SK-N-SH treated with all-trans-retinoic acid at 6 μM for 48 hours (cell line): ENCODE results near the gene KCNIP2.

ENCODE experiments used
- ATAC-seq: fragments of 200-7000 bp; cut with Tn5 transposase; 3 replicates; pipeline ENCODE4 v1.9.1; 2020; ENCODE audit warnings: mild to moderate bottlenecking, moderate library complexity
- ARNTL ChIP-seq: fragments of 450-650 bp; formaldehyde crosslinking; IDR thresholded peaks from 2 replicates; pipeline ENCODE4 v1.5.0; 2020; ENCODE audit warnings: low read depth, mild to moderate bottlenecking, moderate library complexity, borderline replicate concordance
- BACH2 ChIP-seq: fragments of 250-450 bp; sonication (Bioruptor Pico); IDR thresholded peaks from 2 replicates; pipeline ENCODE4 v1.9.0; 2021; ENCODE audit warnings: mild to moderate bottlenecking, borderline replicate concordance
- CSDC2 ChIP-seq: fragments of 250-450 bp; sonication (Bioruptor Pico); IDR thresholded peaks from 2 replicates; pipeline ENCODE4 v1.5.0; 2020; ENCODE audit warnings: mild to moderate bottlenecking, moderate library complexity
- ESRRG ChIP-seq: fragments of 250-450 bp; sonication (Bioruptor Pico); IDR thresholded peaks from 2 replicates; pipeline ENCODE4 v1.6.1; 2021; ENCODE audit warnings: mild to moderate bottlenecking
- GLIS3 ChIP-seq: fragments of 250-450 bp; sonication (Bioruptor Pico); IDR thresholded peaks from 2 replicates; pipeline ENCODE4 v1.5.0; 2020; ENCODE audit warnings: mild to moderate bottlenecking, moderate library complexity
- ISL1 ChIP-seq: fragments of 250-450 bp; sonication (Bioruptor Pico); IDR thresholded peaks from 2 replicates; pipeline ENCODE4 v2.1.2; 2022; ENCODE audit warnings: mild to moderate bottlenecking, moderate library complexity
- OSR1 ChIP-seq: fragments of 250-450 bp; sonication (Bioruptor Pico); IDR thresholded peaks from 2 replicates; pipeline ENCODE4 v1.8.0; 2022; ENCODE audit warnings: moderate library complexity, mild to moderate bottlenecking, inconsistent platforms
- PATZ1 ChIP-seq: fragments of 250-450 bp; sonication (Bioruptor Pico); IDR thresholded peaks from 2 replicates; pipeline ENCODE4 v1.8.0; 2020; ENCODE audit warnings: mild to moderate bottlenecking, moderate library complexity, borderline replicate concordance
- PPARA ChIP-seq: fragments of 250-450 bp; sonication (Bioruptor Pico); IDR thresholded peaks from 2 replicates; pipeline ENCODE4 v1.5.0; 2020; ENCODE audit warnings: mild to moderate bottlenecking, borderline replicate concordance
- RARB ChIP-seq: fragments of 250-450 bp; sonication (Bioruptor Pico); IDR thresholded peaks from 2 replicates; pipeline ENCODE4 v1.8.0; 2021; ENCODE audit warnings: mild to moderate bottlenecking, moderate library complexity
- SNAI2 ChIP-seq: fragments of 250-450 bp; sonication (Bioruptor Pico); IDR thresholded peaks from 2 replicates; pipeline ENCODE4 v1.5.0; 2020; ENCODE audit warnings: mild to moderate bottlenecking, moderate library complexity
- TCF4 ChIP-seq: fragments of 250-450 bp; sonication (Bioruptor Pico); IDR thresholded peaks from 2 replicates; pipeline ENCODE4 v1.8.0; 2021; ENCODE audit warnings: mild to moderate bottlenecking, moderate library complexity, borderline replicate concordance
- TOX ChIP-seq: fragments of 250-450 bp; sonication (Bioruptor Pico); IDR thresholded peaks from 2 replicates; pipeline ENCODE4 v1.8.0; 2021; ENCODE audit warnings: mild to moderate bottlenecking, moderate library complexity, borderline replicate concordance
- ZC3H10 ChIP-seq: fragments of 250-450 bp; sonication (Bioruptor Pico); IDR thresholded peaks from 2 replicates; pipeline ENCODE4 v1.5.1; 2021; ENCODE audit warnings: mild to moderate bottlenecking, moderate library complexity
- ZFP3 ChIP-seq: fragments of 250-450 bp; sonication (Bioruptor Pico); IDR thresholded peaks from 2 replicates; pipeline ENCODE4 v1.5.0; 2020; ENCODE audit warnings: mild to moderate bottlenecking, moderate library complexity
- ZNF565 ChIP-seq: fragments of 450-650 bp; formaldehyde crosslinking; conservative IDR thresholded peaks from 2 replicates; pipeline ENCODE4 v1.5.0; 2020; ENCODE audit warnings: low read depth, mild to moderate bottlenecking, moderate library complexity
- ZNF70 ChIP-seq: fragments of 450-650 bp; formaldehyde crosslinking; IDR thresholded peaks from 2 replicates; pipeline ENCODE4 v1.5.0; 2020; ENCODE audit warnings: mild to moderate bottlenecking, moderate library complexity
- ZNF8 ChIP-seq: fragments of 450-650 bp; formaldehyde crosslinking; IDR thresholded peaks from 2 replicates; pipeline ENCODE4 v1.5.0; 2020; ENCODE audit warnings: mild to moderate bottlenecking, moderate library complexity
- TF ChIP-seq, protein P1 (sequence below): fragments of 250-450 bp; sonication (Bioruptor Pico); IDR thresholded peaks from 2 replicates; pipeline ENCODE4 v1.5.1; 2021; ENCODE audit warnings: mild to moderate bottlenecking, moderate library complexity
- TF ChIP-seq, protein P2 (sequence below): fragments of 250-450 bp; sonication (Bioruptor Pico); IDR thresholded peaks from 2 replicates; pipeline ENCODE4 v1.8.0; 2021; ENCODE audit warnings: low read depth, mild to moderate bottlenecking, moderate library complexity, borderline replicate concordance
- TF ChIP-seq, protein P3 (sequence below): fragments of 250-450 bp; sonication (Bioruptor Pico); IDR thresholded peaks from 2 replicates; pipeline ENCODE4 v1.5.1; 2020; ENCODE audit warnings: low read depth, mild to moderate bottlenecking, moderate library complexity

Gene KCNIP2

DNA sequence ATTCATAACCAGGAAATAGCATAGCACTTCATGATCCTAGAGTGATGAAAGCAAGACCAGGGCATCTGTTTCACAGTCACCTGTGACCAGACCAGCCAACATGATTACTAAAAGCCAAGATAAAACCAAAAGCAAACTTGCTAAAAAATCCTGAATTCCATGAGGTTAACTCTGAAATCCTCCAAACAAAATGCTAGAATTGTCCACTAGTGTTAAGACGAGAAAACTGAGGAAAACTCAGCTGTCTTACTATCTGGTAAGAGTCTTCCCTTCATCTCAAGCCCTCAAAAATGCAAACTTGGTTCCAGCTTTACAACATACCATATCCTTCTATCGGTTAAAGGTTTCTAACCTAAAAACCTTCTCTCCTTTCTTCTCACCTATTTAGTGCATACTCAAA is 59.0 kb downstream of the KCNIP2 start:
- no peak for ATAC-seq
- TF ChIP-seq ESRRG (no peak), PPARA (CRISPR knock-in tag) (no peak), PATZ1 (CRISPR knock-in tag) (no peak), ZNF70 (no peak), ISL1 (CRISPR knock-in tag) (no peak), ZC3H10 (CRISPR knock-in tag) (no peak), ARNTL (no peak), ZFP3 (no peak), TCF4 (CRISPR knock-in tag) (no peak), TOX (CRISPR knock-in tag) (no peak)

DNA sequence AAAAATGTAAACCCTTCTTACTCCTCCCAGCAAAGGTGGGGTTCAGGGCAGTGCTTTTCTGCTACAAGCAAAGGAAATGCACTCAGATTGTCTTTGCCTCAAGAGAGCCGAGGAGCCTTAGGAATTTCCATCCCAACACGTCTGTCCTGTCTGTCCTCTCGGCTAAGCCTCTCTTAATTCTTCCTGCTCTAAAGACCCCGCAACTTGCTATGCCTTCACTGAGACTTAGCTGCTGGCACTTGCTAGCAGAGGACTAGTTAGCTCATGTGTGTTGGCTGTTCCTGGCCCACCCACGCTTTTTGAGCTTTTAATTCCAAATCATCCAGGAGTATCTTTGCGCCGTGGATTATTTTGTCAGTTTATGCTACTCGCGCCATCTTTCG is 59.9 kb downstream of the KCNIP2 start:
- peak; percentile 25 for ATAC-seq
- TF ChIP-seq ESRRG (no peak), GLIS3 (CRISPR knock-in tag) (0 out of 2 replicates have a peak, but pooled peaks have one; percentile 47)

GRCh38 chr10:101782811-101783735 is 60.5 kb downstream of the KCNIP2 start, which contains the start of gene NPM3:
Gene NPM3, minus strand, starts transcription at chr10:101783446. Its CDS starts 56 bp downstream, at chr10:101783390.
- TF ChIP-seq SNAI2 (CRISPR knock-in tag): no peak
- 0 out of 2 replicates have a peak, but pooled peaks have one; percentile 21 for TF ChIP-seq GLIS3 (CRISPR knock-in tag)
- peak; percentile 92 for ATAC-seq

DNA sequence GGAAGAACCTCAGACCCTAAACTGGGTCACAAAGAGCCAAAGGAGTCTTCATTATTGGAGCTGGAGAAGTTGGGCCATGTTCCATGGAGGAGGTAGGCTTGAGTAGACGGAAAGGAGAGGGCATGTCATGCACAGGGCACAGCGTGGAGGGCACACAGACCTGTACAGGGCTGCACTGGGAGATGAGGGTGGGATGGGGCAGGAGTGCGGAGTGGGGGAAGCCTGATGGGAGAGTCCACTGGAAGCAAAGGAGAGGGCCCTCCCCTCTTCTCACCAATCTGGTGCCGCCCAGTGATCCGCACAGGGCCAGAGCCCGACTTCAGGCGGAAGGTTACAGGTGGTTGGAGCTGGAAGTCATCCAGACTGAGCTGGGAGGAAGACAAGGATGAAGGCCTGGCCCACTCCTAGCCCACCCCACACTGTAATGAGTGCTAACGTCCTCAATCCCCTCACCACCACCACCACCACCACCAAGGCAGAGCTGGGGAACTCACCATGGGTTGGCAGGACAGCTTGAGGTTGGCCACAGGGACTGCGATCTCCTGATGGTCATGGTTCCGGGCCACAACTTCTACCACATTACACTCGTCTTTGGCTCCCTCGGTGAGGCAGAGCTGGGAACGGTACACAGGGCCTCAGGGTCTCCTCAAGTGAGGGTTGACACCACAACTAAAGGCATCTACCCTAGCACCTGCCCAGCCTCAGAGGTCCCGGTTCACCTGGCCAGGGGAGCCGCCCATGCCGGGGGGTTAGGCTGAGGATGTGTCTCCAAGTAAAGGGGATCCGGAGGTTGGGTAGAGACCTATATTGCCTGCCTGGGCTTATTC is 61.4 kb downstream of the KCNIP2 start:
- TF ChIP-seq, protein P1, sequence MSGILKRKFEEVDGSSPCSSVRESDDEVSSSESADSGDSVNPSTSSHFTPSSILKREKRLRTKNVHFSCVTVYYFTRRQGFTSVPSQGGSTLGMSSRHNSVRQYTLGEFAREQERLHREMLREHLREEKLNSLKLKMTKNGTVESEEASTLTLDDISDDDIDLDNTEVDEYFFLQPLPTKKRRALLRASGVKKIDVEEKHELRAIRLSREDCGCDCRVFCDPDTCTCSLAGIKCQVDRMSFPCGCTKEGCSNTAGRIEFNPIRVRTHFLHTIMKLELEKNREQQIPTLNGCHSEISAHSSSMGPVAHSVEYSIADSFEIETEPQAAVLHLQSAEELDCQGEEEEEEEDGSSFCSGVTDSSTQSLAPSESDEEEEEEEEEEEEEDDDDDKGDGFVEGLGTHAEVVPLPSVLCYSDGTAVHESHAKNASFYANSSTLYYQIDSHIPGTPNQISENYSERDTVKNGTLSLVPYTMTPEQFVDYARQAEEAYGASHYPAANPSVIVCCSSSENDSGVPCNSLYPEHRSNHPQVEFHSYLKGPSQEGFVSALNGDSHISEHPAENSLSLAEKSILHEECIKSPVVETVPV: no peak
- TF ChIP-seq GLIS3 (CRISPR knock-in tag): no peak
- TF ChIP-seq OSR1 (CRISPR knock-in tag): no peak
- TF ChIP-seq ZNF8 (CRISPR knock-in tag): no peak
- no peak for TF ChIP-seq TOX (CRISPR knock-in tag)
- TF ChIP-seq, protein P2, sequence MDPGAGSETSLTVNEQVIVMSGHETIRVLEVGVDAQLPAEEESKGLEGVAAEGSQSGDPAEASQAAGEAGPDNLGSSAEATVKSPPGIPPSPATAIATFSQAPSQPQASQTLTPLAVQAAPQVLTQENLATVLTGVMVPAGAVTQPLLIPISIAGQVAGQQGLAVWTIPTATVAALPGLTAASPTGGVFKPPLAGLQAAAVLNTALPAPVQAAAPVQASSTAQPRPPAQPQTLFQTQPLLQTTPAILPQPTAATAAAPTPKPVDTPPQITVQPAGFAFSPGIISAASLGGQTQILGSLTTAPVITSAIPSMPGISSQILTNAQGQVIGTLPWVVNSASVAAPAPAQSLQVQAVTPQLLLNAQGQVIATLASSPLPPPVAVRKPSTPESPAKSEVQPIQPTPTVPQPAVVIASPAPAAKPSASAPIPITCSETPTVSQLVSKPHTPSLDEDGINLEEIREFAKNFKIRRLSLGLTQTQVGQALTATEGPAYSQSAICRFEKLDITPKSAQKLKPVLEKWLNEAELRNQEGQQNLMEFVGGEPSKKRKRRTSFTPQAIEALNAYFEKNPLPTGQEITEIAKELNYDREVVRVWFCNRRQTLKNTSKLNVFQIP: no peak
- no peak for TF ChIP-seq RARB (CRISPR knock-in tag)
- no peak for TF ChIP-seq PPARA (CRISPR knock-in tag)
- TF ChIP-seq ZNF70: no peak
- no peak for TF ChIP-seq ZC3H10 (CRISPR knock-in tag)
- no peak for TF ChIP-seq CSDC2 (CRISPR knock-in tag)
- TF ChIP-seq BACH2 (CRISPR knock-in tag): no peak
- no peak for TF ChIP-seq ISL1 (CRISPR knock-in tag)
- no peak for TF ChIP-seq ZNF565 (CRISPR knock-in tag)
- TF ChIP-seq, protein P3, sequence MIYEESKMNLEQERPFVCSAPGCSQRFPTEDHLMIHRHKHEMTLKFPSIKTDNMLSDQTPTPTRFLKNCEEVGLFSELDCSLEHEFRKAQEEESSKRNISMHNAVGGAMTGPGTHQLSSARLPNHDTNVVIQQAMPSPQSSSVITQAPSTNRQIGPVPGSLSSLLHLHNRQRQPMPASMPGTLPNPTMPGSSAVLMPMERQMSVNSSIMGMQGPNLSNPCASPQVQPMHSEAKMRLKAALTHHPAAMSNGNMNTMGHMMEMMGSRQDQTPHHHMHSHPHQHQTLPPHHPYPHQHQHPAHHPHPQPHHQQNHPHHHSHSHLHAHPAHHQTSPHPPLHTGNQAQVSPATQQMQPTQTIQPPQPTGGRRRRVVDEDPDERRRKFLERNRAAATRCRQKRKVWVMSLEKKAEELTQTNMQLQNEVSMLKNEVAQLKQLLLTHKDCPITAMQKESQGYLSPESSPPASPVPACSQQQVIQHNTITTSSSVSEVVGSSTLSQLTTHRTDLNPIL: no peak
- TF ChIP-seq SNAI2 (CRISPR knock-in tag): no peak
- ATAC-seq: peak; percentile 1; the same call in 1 of the 3 replicates
